ENCODE measurements around the gene MAIP1.
"Not testable (repeated sequence)": the region's sequence is repeated elsewhere in the genome, so short reads cannot be mapped to it uniquely, and the experiment has no call there.

MAIP1 gene, protein sequence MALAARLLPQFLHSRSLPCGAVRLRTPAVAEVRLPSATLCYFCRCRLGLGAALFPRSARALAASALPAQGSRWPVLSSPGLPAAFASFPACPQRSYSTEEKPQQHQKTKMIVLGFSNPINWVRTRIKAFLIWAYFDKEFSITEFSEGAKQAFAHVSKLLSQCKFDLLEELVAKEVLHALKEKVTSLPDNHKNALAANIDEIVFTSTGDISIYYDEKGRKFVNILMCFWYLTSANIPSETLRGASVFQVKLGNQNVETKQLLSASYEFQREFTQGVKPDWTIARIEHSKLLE

DNA sequence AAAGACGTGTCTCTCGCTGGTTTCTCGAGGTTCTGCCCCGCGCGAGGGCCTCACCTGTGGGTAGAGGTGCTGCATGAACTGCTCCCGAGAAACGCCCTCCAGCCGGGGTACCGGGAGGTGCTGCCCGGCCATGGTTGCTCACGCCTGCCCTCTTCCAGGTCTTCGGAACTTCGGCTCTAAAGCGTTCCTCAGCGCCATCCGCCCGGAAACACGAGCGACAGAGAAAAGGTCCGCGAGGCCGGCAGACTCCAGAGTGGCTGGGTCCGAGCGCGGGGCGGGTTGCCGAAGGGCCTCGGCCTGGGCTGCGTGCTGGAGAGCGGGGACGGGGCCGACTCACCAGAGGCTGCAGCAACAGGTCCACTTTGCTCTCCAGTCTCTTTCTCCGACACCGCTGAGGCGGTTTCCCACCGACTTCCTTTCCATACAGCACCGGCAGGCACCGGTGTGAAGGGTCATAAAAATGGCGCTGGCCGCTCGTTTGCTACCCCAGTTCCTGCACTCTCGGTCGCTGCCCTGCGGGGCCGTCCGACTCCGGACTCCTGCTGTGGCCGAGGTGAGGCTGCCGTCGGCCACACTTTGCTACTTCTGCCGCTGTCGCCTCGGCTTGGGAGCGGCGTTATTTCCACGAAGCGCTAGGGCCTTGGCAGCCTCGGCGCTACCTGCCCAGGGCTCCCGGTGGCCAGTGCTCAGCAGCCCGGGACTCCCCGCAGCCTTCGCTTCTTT, at the start of gene MAIP1, which contains the start of gene TYW5:
MAIP1 (plus strand) TSS at position 244 of the 723 bp plus-strand sequence; CDS start at position 461, 217 bp downstream.
TYW5 (minus strand) TSS at position 153 of the 723 bp plus-strand sequence; CDS start at position 132, 21 bp downstream.
- DNase-seq (ENCODE audit: low spot score), result peak; percentile 94

DNA sequence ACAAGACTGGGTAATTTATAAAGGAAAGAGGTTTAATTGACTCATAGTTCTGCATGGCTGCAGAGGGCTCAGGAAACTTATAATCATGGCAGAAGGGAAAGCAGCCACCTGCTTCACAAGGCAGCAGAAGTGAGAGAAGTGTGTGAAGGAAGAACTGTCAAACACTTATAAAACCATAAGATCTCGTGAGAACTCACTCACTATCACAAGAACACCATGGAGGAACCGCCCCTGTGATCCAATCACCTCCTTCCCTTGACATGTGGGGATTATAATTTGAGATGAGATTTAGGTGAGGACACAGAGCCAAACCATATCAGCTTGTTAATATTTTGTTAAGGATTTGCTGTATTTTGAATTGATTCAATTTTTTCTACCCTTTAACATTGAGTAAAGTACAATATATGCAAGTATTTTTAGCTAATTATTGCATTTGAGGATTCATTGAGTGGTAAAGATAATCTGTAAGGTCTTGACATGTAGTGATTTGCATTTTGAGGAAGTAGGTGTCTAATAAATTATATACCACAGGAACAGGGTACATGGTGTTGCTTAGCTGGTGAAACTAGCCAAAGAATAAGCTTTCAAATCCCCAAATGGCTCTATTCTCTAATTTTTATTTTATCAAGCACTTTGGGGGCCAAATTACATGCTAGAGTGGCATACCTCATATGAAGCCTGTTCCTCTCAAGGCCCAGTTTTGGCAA, 48.2 kb upstream of the MAIP1 start:
- DNase-seq (ENCODE audit: low spot score), result no peak

GRCh38 chr2:199910338-199911051, 44.9 kb upstream of the MAIP1 start:
- DNase-seq (ENCODE audit: low spot score), result no peak

DNA sequence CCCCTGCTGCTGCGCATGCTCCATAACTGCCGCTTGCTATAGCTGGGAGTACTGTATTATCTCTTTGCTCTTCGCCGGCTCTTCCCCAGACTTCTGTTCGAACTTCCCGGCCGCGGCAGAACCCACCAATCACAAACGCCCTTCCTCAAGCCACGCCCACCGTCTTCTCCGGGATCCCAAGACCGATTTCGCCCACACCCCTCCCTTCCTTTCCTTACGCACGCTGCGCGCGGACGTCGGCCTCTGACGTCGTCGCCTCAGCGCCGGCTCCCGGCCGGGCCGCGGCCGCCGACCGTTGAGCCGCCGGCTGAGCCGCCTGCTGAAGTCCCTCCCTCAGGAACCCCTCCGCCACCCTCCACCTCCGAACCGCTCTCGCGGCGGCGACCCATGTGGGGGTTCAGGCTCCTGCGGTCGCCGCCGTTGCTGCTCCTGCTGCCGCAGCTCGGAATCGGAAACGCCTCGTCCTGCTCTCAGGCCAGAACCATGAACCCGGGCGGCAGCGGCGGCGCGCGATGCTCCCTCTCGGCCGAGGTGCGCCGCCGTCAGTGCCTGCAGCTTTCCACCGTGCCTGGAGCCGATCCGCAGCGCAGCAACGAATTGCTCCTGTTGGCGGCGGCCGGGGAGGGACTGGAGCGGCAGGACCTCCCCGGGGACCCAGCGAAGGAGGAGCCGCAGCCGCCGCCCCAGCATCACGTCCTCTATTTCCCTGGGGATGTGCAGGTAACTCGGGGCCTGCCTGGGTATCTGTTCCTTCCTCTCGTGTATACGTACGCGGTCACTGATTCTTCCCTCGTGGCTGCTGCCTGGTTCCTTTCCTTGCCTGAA, 44.1 kb upstream of the MAIP1 start, which contains the start of gene C2orf69:
C2orf69 (plus strand) TSS at position 242 of the 825 bp plus-strand sequence; CDS start at position 388, 146 bp downstream.
- DNase-seq (ENCODE audit: low spot score), result peak; percentile 95

DNA sequence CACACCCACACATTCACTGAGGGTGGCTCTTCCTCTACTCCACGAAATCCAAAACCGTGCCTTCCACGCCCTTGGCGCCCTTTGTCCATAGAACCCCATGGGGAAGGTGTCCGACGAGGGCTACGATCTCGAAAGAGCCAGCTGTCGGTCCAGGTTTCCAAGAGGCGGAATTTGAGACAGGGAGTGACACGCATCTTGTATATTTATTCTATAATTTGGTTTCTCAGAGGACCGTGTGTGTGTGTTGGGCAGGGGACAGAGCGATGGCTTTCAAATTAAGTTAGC, 43.6 kb upstream of the MAIP1 start:
- no peak for DNase-seq (ENCODE audit: low spot score)

GRCh38 chr2:199912553-199913114, 42.7 kb upstream of the MAIP1 start:
- DNase-seq (ENCODE audit: low spot score), result not testable (repeated sequence)

GRCh38 chr2:199914372-199914958, 40.9 kb upstream of the MAIP1 start:
- no peak for DNase-seq (ENCODE audit: low spot score)

- no peak for DNase-seq (ENCODE audit: low spot score)
Measured at GRCh38 chr2:199916980-199917379, 38.4 kb upstream of the MAIP1 start.

- no peak for DNase-seq (ENCODE audit: low spot score)
Measured at GRCh38 chr2:199922856-199923255, 32.5 kb upstream of the MAIP1 start.

GRCh38 chr2:199923924-199924323, 31.5 kb upstream of the MAIP1 start:
- no peak for DNase-seq (ENCODE audit: low spot score)

DNA sequence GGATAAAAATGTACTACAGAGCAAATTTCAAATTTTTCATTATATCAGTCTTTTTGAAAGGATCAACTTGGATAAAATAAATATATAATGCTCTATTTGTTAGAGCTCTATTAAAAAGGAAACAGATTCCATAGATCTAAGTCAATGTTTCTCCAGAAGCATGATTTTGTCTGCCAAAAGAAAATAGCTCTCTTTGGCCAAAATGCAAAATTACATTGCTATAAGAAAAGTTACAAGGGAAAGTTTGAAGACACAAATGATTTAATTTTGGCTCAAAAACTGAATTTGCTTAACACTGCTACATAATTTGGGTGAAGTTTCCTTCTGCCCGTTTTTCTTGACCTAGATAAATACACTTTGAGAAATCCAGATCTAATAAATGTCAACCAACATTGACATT, 28.6 kb upstream of the MAIP1 start:
- no peak for DNase-seq (ENCODE audit: low spot score)

DNA sequence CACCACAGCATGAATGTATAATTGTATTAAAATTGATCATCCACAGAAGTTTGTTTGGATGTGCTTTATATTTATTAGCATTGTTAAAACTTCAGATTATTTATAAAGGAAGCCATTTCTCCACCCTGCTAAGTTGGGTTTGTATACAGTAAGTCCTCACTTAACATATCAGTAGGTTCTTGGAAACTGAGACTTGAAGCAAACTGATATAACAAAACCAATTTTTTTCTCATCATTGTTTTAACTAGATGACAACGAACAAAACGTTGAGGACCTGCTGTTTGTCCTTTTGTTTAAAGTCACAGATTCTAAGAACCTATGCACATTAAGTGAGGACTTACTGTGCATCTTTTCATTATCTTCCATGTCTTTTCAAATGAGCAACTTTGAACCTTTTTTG, 27.2 kb upstream of the MAIP1 start:
- no peak for DNase-seq (ENCODE audit: low spot score)

DNA sequence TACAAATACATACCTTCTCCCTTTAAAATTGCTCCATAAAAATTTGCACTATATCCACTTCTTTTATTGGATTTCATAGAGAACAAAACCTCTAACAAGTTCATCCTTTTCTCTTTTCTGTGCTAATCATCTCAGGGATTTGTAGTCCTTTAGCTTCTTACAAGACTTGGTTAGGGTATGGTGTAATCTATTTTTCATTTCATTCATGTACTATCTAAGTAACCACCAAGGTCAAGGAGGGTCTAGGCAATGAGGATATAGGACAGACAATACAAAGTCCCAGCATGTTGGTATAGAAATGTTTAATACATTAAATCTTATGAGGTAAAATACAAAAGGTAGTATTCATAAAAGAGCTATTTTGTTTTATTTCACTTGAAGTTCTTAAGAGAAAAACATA, 26.8 kb upstream of the MAIP1 start:
- DNase-seq (ENCODE audit: low spot score), result no peak

GRCh38 chr2:199929262-199929661, 26.1 kb upstream of the MAIP1 start:
- DNase-seq (ENCODE audit: low spot score), result no peak

DNA sequence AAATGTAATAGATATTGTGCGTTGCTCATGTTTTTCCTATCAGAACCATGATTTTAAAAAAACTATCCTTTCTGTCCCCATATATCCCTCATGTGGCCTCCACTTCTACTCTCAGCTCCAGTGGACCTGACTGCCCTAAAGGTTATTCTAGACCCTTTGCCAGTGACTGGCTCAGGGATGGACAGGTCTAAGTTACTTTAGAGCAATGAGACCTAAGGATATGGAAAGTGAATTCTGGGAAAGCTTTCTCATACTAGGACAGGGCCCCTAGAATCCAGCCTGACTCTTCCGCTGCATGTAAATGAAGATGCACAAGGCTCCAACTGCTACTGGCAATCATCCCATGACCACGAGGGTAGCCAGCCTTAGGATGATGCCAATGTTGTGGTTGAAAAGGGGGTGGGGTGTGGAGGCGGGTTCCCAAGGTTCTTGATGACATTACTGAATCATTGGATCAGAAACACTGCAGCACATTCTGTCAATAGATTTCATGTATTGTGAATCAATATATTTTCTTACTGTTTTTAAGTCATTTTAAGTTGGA, 23.0 kb upstream of the MAIP1 start:
- no peak for DNase-seq (ENCODE audit: low spot score)

- no peak for DNase-seq (ENCODE audit: low spot score)
Measured at GRCh38 chr2:199933466-199933865, 21.9 kb upstream of the MAIP1 start.

- DNase-seq (ENCODE audit: low spot score), result no peak
Measured at GRCh38 chr2:199936554-199936953, 18.8 kb upstream of the MAIP1 start.

DNA sequence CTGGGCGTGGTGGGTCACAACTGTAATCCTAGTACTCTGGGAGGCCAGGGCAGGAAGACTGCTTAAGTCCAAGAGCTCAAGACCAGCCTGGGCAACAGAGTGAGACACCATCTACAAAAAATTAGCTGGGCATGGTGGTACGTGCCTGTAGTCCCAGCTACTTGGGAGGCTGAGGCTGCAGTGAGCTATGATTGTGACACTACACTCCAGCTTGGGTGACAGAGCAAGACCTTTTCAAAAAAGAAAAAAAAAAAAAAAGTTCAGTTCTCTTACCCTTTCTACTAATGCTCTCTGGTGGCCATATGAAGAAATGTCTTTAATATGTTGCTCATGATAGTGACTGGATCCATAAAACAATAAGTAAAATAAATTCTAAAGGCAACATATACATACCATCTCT, 15.0 kb upstream of the MAIP1 start:
- no peak for DNase-seq (ENCODE audit: low spot score)

GRCh38 chr2:199943373-199943772, 12.0 kb upstream of the MAIP1 start:
- DNase-seq (ENCODE audit: low spot score), result no peak

GRCh38 chr2:199946196-199946595, 9.2 kb upstream of the MAIP1 start:
- DNase-seq (ENCODE audit: low spot score), result no peak
